HCT116 (cell line): ENCODE measurements around the gene TJAP1. TPM values are rescaled to one million over a fixed set of nuclear protein-coding genes. Genes with fewer than 3 reads are reported as not detected.

Experiments used
- ATAC-seq: fragments of 200-7000 bp; cut with Tn5 transposase; 2 replicates; pipeline ENCODE4 v1.9.1; 2020; ENCODE audit warnings: mild to moderate bottlenecking, moderate library complexity
- BruUV-seq: library from RNA; stranded (reverse); fragments of 400-500 nt; replicated peaks from 2 replicates; lab custom pipeline; 2021; lab: Mats Ljungman, UMichigan
- CTCF ChIA-PET: fragments of 300-600 bp; sonication (Branson Sonifier 250); formaldehyde crosslinking; loops from one replicate; lab custom pipeline; 2021; ENCODE audit warnings: antibody characterized with exemption; lab: Charles Lee
- POLR2A ChIA-PET: fragments of 300-600, 350-600 bp; sonication (Branson Sonifier 250); formaldehyde crosslinking; loops from one replicate; lab custom pipeline; 2021; ENCODE audit warnings: antibody characterized with exemption; lab: Charles Lee
- RAD21 ChIA-PET, 2 experiments: fragments of 300-600 bp; sonication (Branson Sonifier 250); formaldehyde crosslinking; loops; one replicate each; lab custom pipeline; 2023; ENCODE audit warnings: low total read pairs in 2 of 2; ENCODE audit not compliant: uncharacterized antibody in 2 of 2, unreplicated experiment in 2 of 2, low non-redundant PET in 1 of 2; lab: Charles Lee
- DNase-seq: peaks from one replicate; pipeline ENCODE4 v3.0.0-alpha.2; 2010; ENCODE audit warnings: low read depth, low spot score
- H2AFZ ChIP-seq: fragments of 200-600 bp; shearing (Covaris generic), sonication (generic); 2 replicates; pipeline ENCODE4 v1.6.1; 2017; ENCODE audit warnings: low read depth, mixed run types, mixed read lengths, antibody characterized with exemption, low read length; ENCODE audit not compliant: poor library complexity, severe bottlenecking
- H3K27ac ChIP-seq: 2 replicates; pipeline ENCODE4 v1.5.1; 2012; ENCODE audit warnings: low read depth, low read length
- H3K27me3 ChIP-seq: fragments of 200-600 bp; sonication (generic); 2 replicates; pipeline ENCODE4 v1.6.1; 2016; ENCODE audit warnings: mixed run types, low read length, mixed read lengths; ENCODE audit not compliant: insufficient read depth
- H3K36me3 ChIP-seq, 2 experiments: fragments of 200-500 bp in 1 of 2; fragments of 200-600 bp in 1 of 2; sonication (Bioruptor generic) in 1 of 2; sonication (generic) in 1 of 2; 2 replicates each; pipeline versions ENCODE4 v1.5.1 to v1.6.1; 2014 to 2016; ENCODE audit warnings: low read length in 2 of 2, inconsistent platforms in 1 of 2, mixed read lengths in 1 of 2, mixed run types in 1 of 2; ENCODE audit not compliant: insufficient read depth in 2 of 2, control insufficient read depth in 1 of 2
- H3K4me1 ChIP-seq, 2 experiments: fragments of 200-600 bp in 1 of 2; sonication (generic) in 1 of 2; 2 replicates each; pipeline versions ENCODE4 v1.5.1 to v1.6.1; 2012 to 2017; ENCODE audit warnings: low read length in 2 of 2, inconsistent platforms in 1 of 2, mild to moderate bottlenecking in 1 of 2, mixed read lengths in 1 of 2, mixed run types in 1 of 2, moderate library complexity in 1 of 2; ENCODE audit not compliant: insufficient read depth in 2 of 2, control insufficient read depth in 1 of 2
- H3K4me2 ChIP-seq: fragments of 200-600 bp; sonication (generic); 2 replicates; pipeline ENCODE4 v1.6.1; 2017; ENCODE audit warnings: mixed run types, low read length, mixed read lengths
- H3K4me3 ChIP-seq, 2 experiments: fragments of 200-600 bp in 1 of 2; sonication (generic) in 1 of 2; replicated peaks in 1 of 2; 2 replicates each; pipeline ENCODE4 v1.5.1; 2011 to 2016; ENCODE audit warnings: low read length in 2 of 2, control low read depth in 1 of 2, low read depth in 1 of 2, mild to moderate bottlenecking in 1 of 2, mixed read lengths in 1 of 2, mixed run types in 1 of 2
- H3K79me2 ChIP-seq: fragments of 200-600 bp; sonication (generic); 2 replicates; pipeline ENCODE4 v1.6.1; 2017; ENCODE audit warnings: mild to moderate bottlenecking, mixed run types, low read length, moderate library complexity, mixed read lengths; ENCODE audit not compliant: insufficient read depth
- H3K9ac ChIP-seq: fragments of 200-600 bp; sonication (generic); 2 replicates; pipeline ENCODE4 v1.6.1; 2016; ENCODE audit warnings: low read length, mixed read lengths
- H3K9me2 ChIP-seq: fragments of 200-600 bp; sonication (generic), shearing (Covaris generic); 2 replicates; pipeline ENCODE4 v1.6.1; 2017; ENCODE audit warnings: mixed run types, mild to moderate bottlenecking, moderate library complexity; ENCODE audit not compliant: insufficient read depth
- H3K9me3 ChIP-seq, 2 experiments: fragments of 200-500 bp in 1 of 2; fragments of 200-600 bp in 1 of 2; sonication (Bioruptor generic) in 1 of 2; sonication (generic) in 1 of 2; 2 replicates each; pipeline ENCODE4 v1.6.1; 2014 to 2017; ENCODE audit warnings: low read length in 2 of 2, mixed read lengths in 2 of 2, inconsistent platforms in 1 of 2, low read depth in 1 of 2, mild to moderate bottlenecking in 1 of 2, mixed run types in 1 of 2, moderate library complexity in 1 of 2; ENCODE audit not compliant: control insufficient read depth in 1 of 2, insufficient read depth in 1 of 2
- H4K20me1 ChIP-seq: fragments of 200-600 bp; sonication (generic), shearing (Covaris generic); 2 replicates; pipeline ENCODE4 v1.6.1; 2017; ENCODE audit warnings: mixed run types, mild to moderate bottlenecking, moderate library complexity; ENCODE audit not compliant: insufficient read depth
- CBX3 ChIP-seq: IDR thresholded peaks from 2 replicates; pipeline ENCODE4 v1.6.1; 2012; ENCODE audit warnings: low read depth
- CEBPB ChIP-seq: IDR thresholded peaks from 2 replicates; pipeline ENCODE4 v1.6.1; 2012; ENCODE audit warnings: low read depth
- CTCF ChIP-seq, 3 experiments: fragments of 200-600 bp in 1 of 3; sonication (generic) in 1 of 3; IDR thresholded peaks in 2 of 3; conservative IDR thresholded peaks in 1 of 3; 2 replicates each; pipeline ENCODE4 v1.5.1; 2012 to 2017; ENCODE audit warnings: low read depth in 2 of 3, low read length in 2 of 3, antibody characterized with exemption in 1 of 3, borderline replicate concordance in 1 of 3, control low read depth in 1 of 3, mild to moderate bottlenecking in 1 of 3, mixed read lengths in 1 of 3, mixed run types in 1 of 3, moderate library complexity in 1 of 3; ENCODE audit not compliant: insufficient read depth in 1 of 3
- EGR1 ChIP-seq: IDR thresholded peaks from 2 replicates; pipeline ENCODE4 v1.6.1; 2012; ENCODE audit warnings: low read depth
- ELF1 ChIP-seq: IDR thresholded peaks from 2 replicates; pipeline ENCODE4 v1.6.1; 2012; ENCODE audit warnings: low read depth, borderline replicate concordance
- EZH2 ChIP-seq: fragments of 200-600 bp; sonication (generic); IDR thresholded peaks from 2 replicates; pipeline ENCODE4 v1.6.1; 2017; ENCODE audit warnings: antibody characterized with exemption, mixed run types
- EZH2phosphoT487 ChIP-seq: fragments of 200-600 bp; IDR thresholded peaks from 2 replicates; pipeline ENCODE4 v1.6.1; 2018; ENCODE audit warnings: antibody characterized with exemption, borderline replicate concordance
- FOSL1 ChIP-seq: IDR thresholded peaks from 2 replicates; pipeline ENCODE4 v1.6.1; 2012; ENCODE audit warnings: low read depth
- JUND ChIP-seq: IDR thresholded peaks from 2 replicates; pipeline ENCODE4 v1.6.1; 2012
- MAX ChIP-seq: IDR thresholded peaks from 2 replicates; pipeline ENCODE4 v1.6.1; 2012
- POLR2A ChIP-seq: IDR thresholded peaks from 2 replicates; pipeline ENCODE4 v1.7.0; 2011; ENCODE audit warnings: borderline replicate concordance; ENCODE audit not compliant: insufficient read depth, insufficient read length; ENCODE audit errors: extremely low read depth
- POLR2AphosphoS5 ChIP-seq: IDR thresholded peaks from 2 replicates; pipeline ENCODE4 v1.6.1; 2011; ENCODE audit warnings: mild to moderate bottlenecking, low read depth, low read length, moderate library complexity
- REST ChIP-seq: IDR thresholded peaks from 2 replicates; pipeline ENCODE4 v1.6.1; 2012; ENCODE audit warnings: low read depth
- SIN3A ChIP-seq: IDR thresholded peaks from 2 replicates; pipeline ENCODE4 v1.6.1; 2012; ENCODE audit warnings: low read depth
- SP1 ChIP-seq: IDR thresholded peaks from 2 replicates; pipeline ENCODE4 v1.6.1; 2012; ENCODE audit warnings: low read depth
- SRF ChIP-seq: IDR thresholded peaks from 2 replicates; pipeline ENCODE4 v1.6.1; 2012; ENCODE audit warnings: low read depth
- TCF7L2 ChIP-seq: IDR thresholded peaks from 2 replicates; pipeline ENCODE4 v1.7.0; 2011; ENCODE audit warnings: borderline replicate concordance, inconsistent platforms; ENCODE audit not compliant: insufficient read depth, insufficient read length; ENCODE audit errors: extremely low read depth
- YY1 ChIP-seq: IDR thresholded peaks from 2 replicates; pipeline ENCODE4 v1.6.1; 2011; ENCODE audit warnings: low read length, low read depth, moderate library complexity, mild to moderate bottlenecking; ENCODE audit not compliant: insufficient replicate concordance; ENCODE audit errors: extremely low read depth
- ZNF274 ChIP-seq: fragments of 200-500 bp; sonication (Bioruptor generic); IDR thresholded peaks from 2 replicates; pipeline ENCODE4 v1.6.1; 2014; ENCODE audit warnings: mild to moderate bottlenecking, low read depth, low read length, inconsistent platforms
- intact Hi-C: fragments of 100-400 bp; cut with micrococcal nuclease; formaldehyde crosslinking; loops from 2 replicates; pipeline ENCODE4 v1.10.0; 2022
- total RNA-seq: library from RNA; stranded (reverse); gene quantifications from one replicate; pipeline ENCODE4 v1.2.1, GENCODE V29; 2021; ENCODE audit not compliant: unreplicated experiment

Gene TJAP1
- total RNA-seq, 1 experiment from 2014 or later, result 45.2 TPM

GRCh38 chr6:43491750-43492661, 14.6 kb downstream of the TJAP1 start:
- ATAC-seq (no peak), DNase-seq (no peak)
- no peak overlapping the region for H2AFZ ChIP-seq
- no peaks in the 10 kb centered on the region for H3K9me3 ChIP-seq
- H3K9ac ChIP-seq, result 0 out of 2 replicates have a peak overlapping the region, but pooled peaks have one; percentile 14
- H3K27me3 ChIP-seq, result no peaks in the 10 kb centered on the region
- no peaks in the 10 kb centered on the region for H4K20me1 ChIP-seq
- peaks cover 53% of the 10 kb centered on the region for H3K79me2 ChIP-seq
- RAD21 ChIA-PET, result interaction anchor here in 1 of 2 experiments (0.5 kb wide), 1 partner anchor 529 kb away, joined by 6 read pairs; no protein-coding TSS in a partner anchor
- no peak for TF ChIP-seq REST
- no peak; the same call in 1 of the 2 replicates for TF ChIP-seq MAX
- TF ChIP-seq EZH2phosphoT487, result no peak
- TF ChIP-seq YY1, result no peak
- TF ChIP-seq POLR2AphosphoS5, result no peak
- no peak for TF ChIP-seq POLR2A
- TF ChIP-seq SRF, result no peak
- TF ChIP-seq JUND, result no peak
- no peak for TF ChIP-seq ELF1
- no peak for TF ChIP-seq CTCF (IDR thresholded peaks at IDR 0.05 in 2 of 3, conservative IDR thresholded peaks at IDR 0.05 in 1 of 3; ENCODE audit: borderline replicate concordance in 1 of 3, insufficient read depth in 1 of 3, low read depth in 2 of 3, low read length in 2 of 3)
- no peak for TF ChIP-seq SP1
- TF ChIP-seq EGR1, result no peak
- TF ChIP-seq EZH2, result no peak
- no peak for TF ChIP-seq SIN3A
- no peak for TF ChIP-seq CBX3
- no peak for TF ChIP-seq FOSL1
- TF ChIP-seq CEBPB, result no peak
- TF ChIP-seq ZNF274, result no peak
- TF ChIP-seq TCF7L2, result no peak
- POLR2A ChIA-PET, result interaction anchor here (0.6 to 0.7 kb wide), 2 partner anchors 14 to 18 kb away, joined by 3 read pairs; partner anchors contain the start of gene LRRC73
- intact Hi-C loops, result no loop called here
- H3K4me3 ChIP-seq, result no peak overlapping the region
- BruUV-seq, result no TSS peak
- peaks cover 25 to 50% of the 10 kb centered on the region in 2 experiments for H3K4me1 ChIP-seq
- CTCF ChIA-PET, result interaction anchor here (1.7 to 2.0 kb wide), 2 partner anchors 14 to 35 kb away, joined by 6 to 7 read pairs; no protein-coding TSS in a partner anchor
- peak overlapping the region; percentile 45 for H3K4me2 ChIP-seq
- H3K9me2 ChIP-seq, result no peaks in the 10 kb centered on the region
- H3K27ac ChIP-seq, result no peak overlapping the region
- no peaks in the 10 kb centered on the region; a peak in 1 of 4 replicates for H3K36me3 ChIP-seq
